Fibroblast of the conjunctiva (primary cell): Measurements from ENCODE around the gene HMGN5.

Experiments
- DNase-seq: peaks from one replicate; pipeline ENCODE4 v3.0.0-alpha.2; 2010; ENCODE audit warnings: low read depth

Gene HMGN5

GRCh38 chrX:81201671-81202455 lies at the start of gene HMGN5, which contains the start of gene SH3BGRL:
Gene HMGN5, minus strand, starts transcription at chrX:81201913. Its CDS starts 80,364 bp downstream, at chrX:81121549.
Gene SH3BGRL, plus strand, starts transcription at chrX:81202102. Its CDS starts 99 bp downstream, at chrX:81202201.
- DNase-seq, result peak; percentile 81

GRCh38 chrX:81241753-81242152 lies 40.0 kb upstream of the HMGN5 start:
- no peak for DNase-seq

GRCh38 chrX:81240701-81241331 lies 39.1 kb upstream of the HMGN5 start:
- no peak for DNase-seq

- no peak for DNase-seq
Observed at GRCh38 chrX:81238166-81238565, 36.5 kb upstream of the HMGN5 start.

GRCh38 chrX:81237516-81237915 lies 35.8 kb upstream of the HMGN5 start:
- no peak for DNase-seq

GRCh38 chrX:81232218-81232617 lies 30.5 kb upstream of the HMGN5 start:
- no peak for DNase-seq

GRCh38 chrX:81231476-81231875 lies 29.8 kb upstream of the HMGN5 start:
- no peak for DNase-seq

GRCh38 chrX:81229901-81230300 lies 28.2 kb upstream of the HMGN5 start:
- DNase-seq, result no peak

GRCh38 chrX:81229229-81229628 lies 27.5 kb upstream of the HMGN5 start:
- no peak for DNase-seq

- no peak for DNase-seq
Observed at GRCh38 chrX:81215685-81216084, 14.0 kb upstream of the HMGN5 start.

- DNase-seq, result no peak
Observed at GRCh38 chrX:81208916-81209315, 7.2 kb upstream of the HMGN5 start.

GRCh38 chrX:81206476-81206875 lies 4.8 kb upstream of the HMGN5 start:
- DNase-seq, result no peak

GRCh38 chrX:81205551-81205950 lies 3.8 kb upstream of the HMGN5 start:
- DNase-seq, result no peak

- no peak for DNase-seq
Observed at GRCh38 chrX:81202943-81203342, 1.2 kb upstream of the HMGN5 start.

- DNase-seq, result peak; percentile 1
Observed at GRCh38 chrX:81202456-81202819, 725 bp upstream of the HMGN5 start.

- no peak for DNase-seq
Observed at GRCh38 chrX:81201071-81201470, 642 bp downstream of the HMGN5 start.

GRCh38 chrX:81195712-81196111 lies 6.0 kb downstream of the HMGN5 start:
- peak; percentile 22 for DNase-seq

GRCh38 chrX:81195259-81195658 lies 6.5 kb downstream of the HMGN5 start:
- no peak for DNase-seq

- DNase-seq, result peak; percentile 0
Observed at GRCh38 chrX:81174286-81174685, 27.4 kb downstream of the HMGN5 start.

GRCh38 chrX:81168391-81168790 lies 33.3 kb downstream of the HMGN5 start:
- DNase-seq, result no peak

GRCh38 chrX:81121513-81122363 lies 80.0 kb downstream of the HMGN5 start:
- DNase-seq, result peak; percentile 85

- peak; percentile 41 for DNase-seq
Observed at GRCh38 chrX:81120936-81121371, 80.8 kb downstream of the HMGN5 start.
